Measurements from ENCODE around the gene ELOVL5.

The ELOVL5 gene

GRCh38 chr6:53259860-53260580 is 88.7 kb downstream of the ELOVL5 start:
- TF ChIP-seq REST (IDR thresholded peaks at IDR 0.05; ENCODE audit: low read depth): no peak

- no peak for TF ChIP-seq TAF1 (IDR thresholded peaks at IDR 0.05; ENCODE audit: low read depth)
- no peak for TF ChIP-seq NFIC (IDR thresholded peaks at IDR 0.05)
- no peak for TF ChIP-seq EGR1 (IDR thresholded peaks at IDR 0.05)
- no peak for TF ChIP-seq REST (IDR thresholded peaks at IDR 0.05; ENCODE audit: low read depth)
- TF ChIP-seq CREB1 (IDR thresholded peaks at IDR 0.05; ENCODE audit: low read depth): no peak
- TF ChIP-seq YY1 (IDR thresholded peaks at IDR 0.05; ENCODE audit: low read depth): no peak
- no peak for TF ChIP-seq RAD21 (IDR thresholded peaks at IDR 0.05; ENCODE audit: low read depth)
- TF ChIP-seq ZBTB7A (IDR thresholded peaks at IDR 0.05; ENCODE audit: low read depth): no peak
- TF ChIP-seq TEAD4 (IDR thresholded peaks at IDR 0.05): no peak
- no peak for TF ChIP-seq FOXM1 (IDR thresholded peaks at IDR 0.05; ENCODE audit: borderline replicate concordance, low read depth)
- TF ChIP-seq EP300 (IDR thresholded peaks at IDR 0.05; ENCODE audit: borderline replicate concordance): no peak
- no peak for TF ChIP-seq MAX (IDR thresholded peaks at IDR 0.05)
- TF ChIP-seq CEBPB (IDR thresholded peaks at IDR 0.05): no peak
- TF ChIP-seq TCF12 (IDR thresholded peaks at IDR 0.05; ENCODE audit: low read depth): no peak
- TF ChIP-seq USF1 (IDR thresholded peaks at IDR 0.05): no peak
Measured at GRCh38 chr6:53258774-53259155, 90.0 kb downstream of the ELOVL5 start.

- no peak for TF ChIP-seq USF1 (IDR thresholded peaks at IDR 0.05)
- no peak for TF ChIP-seq YY1 (IDR thresholded peaks at IDR 0.05; ENCODE audit: low read depth)
- no peak for TF ChIP-seq EGR1 (IDR thresholded peaks at IDR 0.05)
- TF ChIP-seq ZBTB7A (IDR thresholded peaks at IDR 0.05; ENCODE audit: low read depth): no peak
- no peak for TF ChIP-seq NFIC (IDR thresholded peaks at IDR 0.05)
- no peak for TF ChIP-seq TCF12 (IDR thresholded peaks at IDR 0.05; ENCODE audit: low read depth)
- TF ChIP-seq TAF1 (IDR thresholded peaks at IDR 0.05; ENCODE audit: low read depth): no peak
- TF ChIP-seq EP300 (IDR thresholded peaks at IDR 0.05; ENCODE audit: borderline replicate concordance): no peak
- TF ChIP-seq MAX (IDR thresholded peaks at IDR 0.05): no peak
- TF ChIP-seq RAD21 (IDR thresholded peaks at IDR 0.05; ENCODE audit: low read depth): no peak
- no peak for TF ChIP-seq REST (IDR thresholded peaks at IDR 0.05; ENCODE audit: low read depth)
- no peak for TF ChIP-seq FOXM1 (IDR thresholded peaks at IDR 0.05; ENCODE audit: borderline replicate concordance, low read depth)
- TF ChIP-seq CREB1 (IDR thresholded peaks at IDR 0.05; ENCODE audit: low read depth): no peak
- TF ChIP-seq TEAD4 (IDR thresholded peaks at IDR 0.05): no peak
- TF ChIP-seq CEBPB (IDR thresholded peaks at IDR 0.05): no peak
Measured at GRCh38 chr6:53258076-53258773, 90.5 kb downstream of the ELOVL5 start.

GRCh38 chr6:53257533-53257932 is 91.2 kb downstream of the ELOVL5 start:
- no peak for TF ChIP-seq REST (IDR thresholded peaks at IDR 0.05; ENCODE audit: low read depth)
- TF ChIP-seq TAF1 (IDR thresholded peaks at IDR 0.05; ENCODE audit: low read depth): no peak
- TF ChIP-seq FOXM1 (IDR thresholded peaks at IDR 0.05; ENCODE audit: borderline replicate concordance, low read depth): no peak
- no peak for TF ChIP-seq TEAD4 (IDR thresholded peaks at IDR 0.05)
- no peak for TF ChIP-seq TCF12 (IDR thresholded peaks at IDR 0.05; ENCODE audit: low read depth)
- no peak for TF ChIP-seq ZBTB7A (IDR thresholded peaks at IDR 0.05; ENCODE audit: low read depth)
- no peak for TF ChIP-seq CREB1 (IDR thresholded peaks at IDR 0.05; ENCODE audit: low read depth)
- TF ChIP-seq CEBPB (IDR thresholded peaks at IDR 0.05): no peak
- TF ChIP-seq MAX (IDR thresholded peaks at IDR 0.05): no peak
- no peak for TF ChIP-seq NFIC (IDR thresholded peaks at IDR 0.05)
- no peak for TF ChIP-seq USF1 (IDR thresholded peaks at IDR 0.05)
- no peak for TF ChIP-seq RAD21 (IDR thresholded peaks at IDR 0.05; ENCODE audit: low read depth)
- TF ChIP-seq EP300 (IDR thresholded peaks at IDR 0.05; ENCODE audit: borderline replicate concordance): no peak
- TF ChIP-seq YY1 (IDR thresholded peaks at IDR 0.05; ENCODE audit: low read depth): no peak
- TF ChIP-seq EGR1 (IDR thresholded peaks at IDR 0.05): no peak

All from Ishikawa (cell line).